Uterus (tissue), 4 donors: ENCODE results near the gene THAP3. TPM values are rescaled to one million over a fixed set of nuclear protein-coding genes. Genes with fewer than 3 reads are reported as not detected.

Experiments used
- DNase-seq, 2 donors: peaks; one replicate each; pipeline ENCODE4 v3.0.0-alpha.2; 2019 to 2020
- H3K27ac ChIP-seq, 2 donors: fragments of 200-600 bp; sonication (generic); 1 replicate in 1 of 2; 2 replicates in 1 of 2; pipeline ENCODE4 v1.5.1; 2016 to 2018
- H3K27me3 ChIP-seq, 2 donors: fragments of 200-600 bp; sonication (generic); one replicate each; pipeline ENCODE4 v1.5.1; 2018 to 2019; ENCODE audit warnings: control low read depth in 1 of 2
- H3K36me3 ChIP-seq, 2 donors: fragments of 200-600 bp; sonication (generic); one replicate each; pipeline ENCODE4 v1.5.1; 2019; ENCODE audit warnings: control low read depth in 1 of 2
- H3K4me1 ChIP-seq, 2 donors: fragments of 200-600 bp; sonication (generic); one replicate each; pipeline ENCODE4 v1.5.1; 2018 to 2019; ENCODE audit warnings: control low read depth in 1 of 2
- H3K4me3 ChIP-seq, 2 donors: fragments of 200-600 bp; sonication (generic); 1 replicate in 1 of 2; 2 replicates in 1 of 2; pipeline ENCODE4 v1.5.1; 2018 to 2019; ENCODE audit warnings: mild to moderate bottlenecking in 1 of 2
- H3K9me3 ChIP-seq, 2 donors: fragments of 200-600 bp; sonication (generic); one replicate each; pipeline ENCODE4 v1.5.1; 2019; ENCODE audit warnings: control low read depth in 1 of 2
- CTCF ChIP-seq, 4 experiments: fragments of 200-600 bp in 2 of 4; fragments of 450-650 bp in 2 of 4; sonication (generic) in 2 of 4; IDR thresholded peaks; one replicate each; pipeline ENCODE4 v1.5.1; 2016 to 2019; ENCODE audit warnings: antibody characterized with exemption in 4 of 4, mild to moderate bottlenecking in 2 of 4, moderate library complexity in 1 of 4
- POLR2A ChIP-seq, 2 donors: fragments of 450-650 bp; IDR thresholded peaks; one replicate each; pipeline ENCODE4 v1.6.1; 2016; ENCODE audit warnings: antibody characterized with exemption in 2 of 2, mild to moderate bottlenecking in 1 of 2, moderate library complexity in 1 of 2
- intact Hi-C: fragments of 100-400 bp; cut with DNase I; formaldehyde crosslinking; loops from one replicate; pipeline ENCODE4 v1.15.1; 2023; ENCODE audit warnings: low total_unique reads
- total RNA-seq, 4 donors: library from RNA; depleted of rRNA in 3 of 4; stranded (reverse); fragments of >200 nt in 3 of 4; gene quantifications; one replicate each; pipeline versions ENCODE4 v1.1.0 to v1.2.4, GENCODE V29; 2014 to 2023
- donor health status: DM: yes; HTN: yes; CAD: no.

The THAP3 gene
- total RNA-seq, 4 donors from 2014 or later = 19.1 to 23.9 (median 21.9) TPM

DNA sequence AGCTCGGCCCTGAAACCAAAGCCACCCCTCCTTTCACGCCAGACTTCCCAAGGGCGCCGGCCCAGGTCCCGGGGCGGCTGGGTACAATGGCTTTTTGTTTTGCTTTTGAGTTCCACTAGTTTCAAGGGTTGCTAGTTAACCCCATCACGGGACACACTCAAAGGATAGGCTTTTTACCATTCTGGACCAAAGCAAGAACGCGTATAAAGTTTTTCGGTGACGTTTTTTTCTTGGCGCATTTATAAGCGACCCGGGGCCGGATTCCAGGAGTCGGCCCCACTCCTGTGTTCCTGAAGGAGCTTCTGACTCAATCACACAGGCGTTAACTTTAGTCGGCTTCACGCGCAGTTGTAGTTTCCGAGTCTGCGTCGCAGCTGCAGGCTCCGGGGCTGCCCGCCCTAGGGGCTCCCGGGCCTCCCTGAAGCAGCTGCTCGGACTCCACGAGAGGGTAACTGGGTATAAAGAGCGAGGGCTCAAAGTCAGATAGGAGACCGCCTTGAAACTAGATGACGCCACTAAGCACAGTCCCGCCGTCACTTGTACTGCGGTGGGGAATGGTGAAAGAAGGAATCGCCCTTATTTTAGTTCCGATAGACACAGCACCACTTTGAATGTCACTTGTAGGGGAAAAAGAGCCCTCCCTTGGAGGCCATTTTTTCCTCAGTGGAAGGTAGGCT is 21.3 kb upstream of the THAP3 start:
- Histone ChIP-seq H3K9me3 (no peaks in the 10 kb centered on the region), H3K36me3 (no peaks in the 10 kb centered on the region), H3K27me3 (no peaks in the 10 kb centered on the region), H3K27ac (peak overlapping the region; percentile 99 to 100), H3K4me3 (peak overlapping the region; percentile 74 to 95), H3K4me1 (peaks cover 3 to 12% of the 10 kb centered on the region in 2 donors)
- TF ChIP-seq CTCF (IDR thresholded peaks at IDR 0.05) (peak in 3 of 4 experiments; percentile 4 to 18 (median 12)), POLR2A (IDR thresholded peaks at IDR 0.05) (no peak)
- peak; percentile 71 to 75 for DNase-seq
- intact Hi-C loops = no loop called here

DNA sequence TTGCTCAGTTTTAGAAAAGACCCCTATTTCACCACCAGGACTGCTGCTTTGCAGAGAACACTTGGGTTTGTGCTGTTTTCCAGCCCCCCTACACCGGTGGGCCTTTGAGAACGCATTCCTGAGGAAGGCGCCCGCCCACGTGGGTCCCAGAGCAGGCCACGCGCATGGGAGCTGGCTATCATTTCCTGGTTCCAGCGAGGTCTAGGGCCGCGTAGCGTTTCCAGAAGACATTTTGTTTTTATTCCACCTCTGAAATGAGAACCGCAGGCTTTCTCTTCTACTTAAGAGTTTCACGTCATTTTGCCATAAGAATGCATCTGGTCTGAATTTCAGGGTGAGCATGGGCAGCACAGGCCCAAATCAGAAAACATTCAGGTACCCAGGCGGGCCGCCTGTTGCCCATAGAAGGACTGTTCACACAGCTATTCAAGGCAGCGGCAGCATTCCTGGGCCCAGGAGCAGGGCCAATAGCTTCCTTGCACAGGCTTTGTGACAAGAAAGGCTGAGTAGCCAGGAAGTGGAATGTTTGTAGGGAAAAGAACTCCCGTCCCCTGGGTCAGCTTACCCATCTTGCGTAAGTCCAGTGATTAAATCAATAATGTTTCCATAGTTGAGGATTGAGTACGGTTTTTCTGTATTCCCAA is 20.6 kb upstream of the THAP3 start:
- peak; percentile 80 to 81 for DNase-seq
- peaks cover 3 to 8% of the 10 kb centered on the region in 2 donors for H3K4me1 ChIP-seq
- H3K27me3 ChIP-seq = no peaks in the 10 kb centered on the region
- no peaks in the 10 kb centered on the region for H3K36me3 ChIP-seq
- intact Hi-C loops = no loop called here
- no peaks in the 10 kb centered on the region for H3K9me3 ChIP-seq
- H3K27ac ChIP-seq = peak overlapping the region; percentile 99 to 100
- H3K4me3 ChIP-seq = peak overlapping the region; percentile 74 to 95
- TF ChIP-seq CTCF (IDR thresholded peaks at IDR 0.05) = no peak
- peak in 1 of 2 donors; percentile 43 for TF ChIP-seq POLR2A (IDR thresholded peaks at IDR 0.05)

- no peaks in the 10 kb centered on the region for H3K4me1 ChIP-seq
- peak overlapping the region; percentile 94 for H3K27ac ChIP-seq
- H3K4me3 ChIP-seq = peak overlapping the region; percentile 70 to 77
- TF ChIP-seq POLR2A (IDR thresholded peaks at IDR 0.05) (peak; percentile 20 to 36), CTCF (IDR thresholded peaks at IDR 0.05) (no peak)
- H3K36me3 ChIP-seq = no peaks in the 10 kb centered on the region
- no peaks in the 10 kb centered on the region for H3K27me3 ChIP-seq
- no peak for DNase-seq
- intact Hi-C loops = no loop called here
- no peaks in the 10 kb centered on the region for H3K9me3 ChIP-seq
These were observed 11.9 kb upstream of the THAP3 start for GRCh38 chr1:6612641-6613360.

- Histone ChIP-seq H3K27me3 (no peaks in the 10 kb centered on the region), H3K4me3 (peak within 1 kb of the TSS; percentile 70 to 89), H3K4me1 (no peaks in the 10 kb centered on the region), H3K9me3 (no peaks in the 10 kb centered on the region), H3K27ac (peak within 1 kb of the TSS; percentile 94 to 96), H3K36me3 (no peaks in the 10 kb centered on the region)
- TF ChIP-seq POLR2A (IDR thresholded peaks at IDR 0.05) (peak; percentile 64 to 69), CTCF (IDR thresholded peaks at IDR 0.05) (no peak)
- intact Hi-C loops = no loop called here
- DNase-seq = peak; percentile 99 to 100
These were observed 11.2 kb upstream of the THAP3 start, which contains the start of gene PHF13 for GRCh38 chr1:6613361-6614018. Gene PHF13, plus strand, starts transcription at chr1:6613731. Its CDS starts 336 bp downstream, at chr1:6614067.
